Activated naive CD8-positive, alpha-beta T cell treated with anti-CD3 and anti-CD28 coated beads for 36 hours (primary cell): ENCODE results near the gene CYTH3. TPM values are rescaled to one million over a fixed set of nuclear protein-coding genes. Genes with fewer than 3 reads are reported as not detected.
"Not testable (repeated sequence)": the region's sequence is repeated elsewhere in the genome, so short reads cannot be mapped to it uniquely, and the experiment has no call there.

Source experiments
- DNase-seq: peaks from one replicate; pipeline ENCODE4 v3.0.0; 2021
- H3K27ac Mint-ChIP-seq: one replicate; pipeline ENCODE4 v1.8.0; 2022; ENCODE audit warnings: mild to moderate bottlenecking, moderate library complexity, mixed read lengths
- H3K27me3 Mint-ChIP-seq: one replicate; pipeline ENCODE4 v1.8.0; 2022; ENCODE audit warnings: mild to moderate bottlenecking, mixed read lengths
- H3K36me3 Mint-ChIP-seq: one replicate; pipeline ENCODE4 v1.8.0; 2021; ENCODE audit warnings: mild to moderate bottlenecking, mixed read lengths
- H3K4me1 Mint-ChIP-seq: one replicate; pipeline ENCODE4 v1.8.0; 2021; ENCODE audit warnings: mixed read lengths
- H3K4me3 Mint-ChIP-seq: one replicate; pipeline ENCODE4 v1.8.0; 2022; ENCODE audit warnings: mild to moderate bottlenecking, moderate library complexity, mixed read lengths
- H3K9me3 Mint-ChIP-seq: one replicate; pipeline ENCODE4 v1.8.0; 2022; ENCODE audit warnings: mixed read lengths
- total RNA-seq, 2 experiments: library from RNA; stranded (reverse); gene quantifications; one replicate each; pipeline ENCODE4 v1.2.3, GENCODE V29; 2021

The CYTH3 gene, protein sequence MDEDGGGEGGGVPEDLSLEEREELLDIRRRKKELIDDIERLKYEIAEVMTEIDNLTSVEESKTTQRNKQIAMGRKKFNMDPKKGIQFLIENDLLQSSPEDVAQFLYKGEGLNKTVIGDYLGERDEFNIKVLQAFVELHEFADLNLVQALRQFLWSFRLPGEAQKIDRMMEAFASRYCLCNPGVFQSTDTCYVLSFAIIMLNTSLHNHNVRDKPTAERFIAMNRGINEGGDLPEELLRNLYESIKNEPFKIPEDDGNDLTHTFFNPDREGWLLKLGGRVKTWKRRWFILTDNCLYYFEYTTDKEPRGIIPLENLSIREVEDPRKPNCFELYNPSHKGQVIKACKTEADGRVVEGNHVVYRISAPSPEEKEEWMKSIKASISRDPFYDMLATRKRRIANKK
- 1 to 10 TPM; 1.7 to 2.0 TPM for total RNA-seq

DNA sequence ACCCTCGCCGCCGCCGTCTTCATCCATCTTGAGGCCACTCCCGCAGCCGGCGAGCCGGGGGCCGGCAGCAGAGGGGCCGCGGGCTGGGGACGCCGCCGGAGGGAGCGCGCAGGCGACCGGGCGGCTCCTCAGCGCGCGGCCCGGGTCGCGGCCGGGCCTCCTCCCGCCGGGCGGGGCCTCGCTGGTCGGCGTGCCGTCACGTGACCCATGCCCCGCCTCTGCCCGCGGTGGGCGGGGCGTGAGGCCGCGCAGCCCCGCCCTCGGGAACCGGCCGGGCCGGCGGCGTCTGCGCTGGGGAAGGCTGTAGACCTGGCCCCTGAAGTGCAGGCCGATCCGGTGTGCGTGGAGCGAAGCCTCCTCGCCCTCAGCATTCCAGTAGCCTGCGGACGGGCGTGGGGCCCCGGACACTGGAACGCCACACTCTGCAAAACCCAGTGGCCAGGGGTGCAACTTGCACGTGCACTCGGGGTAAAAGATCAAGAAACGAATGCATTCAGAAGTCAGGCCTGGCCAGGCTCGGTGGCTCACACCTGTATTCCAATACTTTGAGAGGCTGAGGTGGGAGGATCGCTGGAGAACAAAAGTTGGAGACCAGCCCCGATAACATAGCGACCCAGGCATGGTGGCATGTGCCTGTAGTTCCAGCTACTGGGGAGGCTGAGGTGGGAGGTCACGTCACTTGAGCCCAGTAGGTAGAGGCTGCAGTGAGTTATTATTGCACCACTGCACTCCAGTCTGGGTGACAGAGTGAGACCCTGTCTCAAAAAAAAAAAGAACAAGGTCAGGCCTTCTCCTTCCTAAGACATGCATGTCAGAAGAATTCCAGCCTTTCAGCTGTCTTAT, at the start of gene CYTH3:
Gene CYTH3 (minus strand): TSS at position 144 of the 843 bp plus-strand sequence. CDS start 117 bp downstream, at position 27.
- peaks cover 15% of the 10 kb centered on the region for H3K4me1 Mint-ChIP-seq
- peaks cover 43% of the 10 kb centered on the region for H3K27me3 Mint-ChIP-seq
- H3K4me3 Mint-ChIP-seq, result peak within 1 kb of the TSS; percentile 87
- DNase-seq, result peak; percentile 88
- no peaks in the 10 kb centered on the region for H3K9me3 Mint-ChIP-seq
- no peak within 1 kb of the TSS for H3K27ac Mint-ChIP-seq
- no peaks in the 10 kb centered on the region for H3K36me3 Mint-ChIP-seq

DNA sequence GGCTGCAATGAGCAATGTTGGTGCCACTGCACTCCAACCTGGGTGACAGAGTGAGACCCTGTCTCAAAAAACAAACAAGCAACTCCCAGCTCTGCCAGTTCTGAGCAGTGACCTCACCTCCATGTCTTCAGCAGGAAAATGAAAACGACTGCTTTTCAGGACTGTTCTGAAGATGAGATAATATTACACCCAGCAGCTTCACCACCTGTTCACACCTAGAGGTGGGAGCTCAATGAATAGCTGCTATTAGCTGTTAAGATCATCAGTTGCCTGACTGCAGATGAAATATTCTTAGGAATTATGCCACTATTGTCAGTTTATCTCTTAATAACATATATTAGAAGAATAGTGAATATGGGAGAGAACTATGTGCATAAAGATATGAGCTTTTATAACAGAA, 48.4 kb upstream of the CYTH3 start:
- H3K36me3 Mint-ChIP-seq, result no peaks in the 10 kb centered on the region
- H3K4me3 Mint-ChIP-seq, result no peak overlapping the region
- H3K27ac Mint-ChIP-seq, result no peak overlapping the region
- DNase-seq, result no peak
- H3K9me3 Mint-ChIP-seq, result no peaks in the 10 kb centered on the region
- no peaks in the 10 kb centered on the region for H3K27me3 Mint-ChIP-seq
- H3K4me1 Mint-ChIP-seq, result peaks cover 12% of the 10 kb centered on the region

DNA sequence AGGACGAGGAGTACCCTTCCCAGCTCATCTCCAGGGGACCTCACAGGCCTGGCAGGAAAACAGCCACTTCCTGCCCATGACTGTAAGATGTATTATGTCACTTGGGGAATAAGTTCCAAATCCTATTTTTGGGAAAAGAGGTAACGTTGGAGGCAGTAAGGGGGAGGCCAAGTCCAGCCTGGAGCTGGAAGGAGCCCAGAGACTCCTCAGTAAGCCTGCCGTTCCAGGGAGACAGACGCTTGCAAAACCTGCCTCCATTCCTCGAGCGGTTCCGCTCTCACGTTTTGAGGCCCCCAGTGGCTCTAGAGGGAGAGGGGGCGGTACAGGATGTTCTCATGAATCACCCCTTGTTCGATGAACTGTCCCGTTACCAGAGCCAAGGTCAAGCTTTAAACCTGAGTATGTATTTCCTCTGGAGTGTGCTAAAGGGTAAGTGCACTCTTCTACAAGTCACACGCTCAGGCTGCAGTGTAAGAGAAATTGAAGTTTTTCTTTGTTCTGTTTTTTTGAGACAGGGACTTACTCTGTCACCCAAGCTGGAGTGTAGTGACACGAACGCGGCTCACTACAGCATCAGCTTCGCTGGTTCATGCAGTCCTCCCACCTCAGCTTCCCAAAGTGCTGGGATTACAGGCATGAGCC, 45.5 kb upstream of the CYTH3 start:
- Mint-ChIP-seq H3K4me1 (peaks cover 9% of the 10 kb centered on the region), H3K36me3 (no peaks in the 10 kb centered on the region), H3K27ac (no peak overlapping the region), H3K4me3 (peak overlapping the region; percentile 25), H3K27me3 (no peaks in the 10 kb centered on the region), H3K9me3 (no peaks in the 10 kb centered on the region)
- DNase-seq, result peak; percentile 26

DNA sequence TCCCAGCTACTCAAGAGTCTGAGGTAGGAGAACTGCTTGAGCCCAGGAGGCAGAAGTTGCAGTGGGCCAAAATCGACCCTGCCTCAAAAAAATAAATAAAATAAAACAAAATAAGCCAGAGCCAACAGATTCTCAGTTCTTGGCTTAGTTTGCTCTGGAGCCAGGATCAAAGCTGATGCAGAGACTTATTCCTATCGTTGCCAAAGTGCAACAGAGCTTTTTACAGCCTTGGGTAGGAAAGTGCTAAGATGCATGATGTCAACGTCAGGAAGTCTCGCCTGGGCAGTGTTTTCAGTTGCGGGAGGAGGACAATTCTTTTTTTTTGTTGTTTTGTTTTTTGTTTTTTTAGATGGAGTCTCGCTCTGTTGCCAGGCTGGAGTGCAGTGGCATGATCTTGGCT, 43.8 kb upstream of the CYTH3 start:
- Mint-ChIP-seq H3K27me3 (no peaks in the 10 kb centered on the region), H3K36me3 (no peaks in the 10 kb centered on the region), H3K4me3 (no peak overlapping the region), H3K27ac (no peak overlapping the region), H3K4me1 (peaks cover 8% of the 10 kb centered on the region), H3K9me3 (no peaks in the 10 kb centered on the region)
- no peak for DNase-seq

DNA sequence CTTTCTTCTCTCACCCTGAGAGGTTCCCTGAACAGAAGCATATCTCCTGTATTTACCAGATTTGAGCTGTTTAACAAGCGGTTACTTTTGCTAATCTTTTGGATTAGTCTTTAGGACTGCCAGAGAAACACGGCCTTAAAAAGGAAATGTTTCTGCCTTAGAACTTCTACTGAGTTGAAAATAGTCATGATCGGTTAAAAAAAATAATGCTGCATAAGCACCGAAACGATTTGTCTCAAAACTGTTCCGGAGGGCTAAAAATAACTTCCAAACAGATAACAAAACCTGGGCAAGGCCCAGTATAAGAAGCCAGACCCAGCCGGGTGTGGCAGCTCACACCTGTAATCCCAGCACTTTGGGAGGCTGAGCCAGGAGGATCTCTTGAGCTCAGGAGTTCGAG, 43.3 kb upstream of the CYTH3 start:
- Mint-ChIP-seq H3K27me3 (no peaks in the 10 kb centered on the region), H3K27ac (no peak overlapping the region), H3K4me3 (no peak overlapping the region), H3K4me1 (peaks cover 8% of the 10 kb centered on the region), H3K9me3 (no peaks in the 10 kb centered on the region), H3K36me3 (no peaks in the 10 kb centered on the region)
- DNase-seq, result no peak

DNA sequence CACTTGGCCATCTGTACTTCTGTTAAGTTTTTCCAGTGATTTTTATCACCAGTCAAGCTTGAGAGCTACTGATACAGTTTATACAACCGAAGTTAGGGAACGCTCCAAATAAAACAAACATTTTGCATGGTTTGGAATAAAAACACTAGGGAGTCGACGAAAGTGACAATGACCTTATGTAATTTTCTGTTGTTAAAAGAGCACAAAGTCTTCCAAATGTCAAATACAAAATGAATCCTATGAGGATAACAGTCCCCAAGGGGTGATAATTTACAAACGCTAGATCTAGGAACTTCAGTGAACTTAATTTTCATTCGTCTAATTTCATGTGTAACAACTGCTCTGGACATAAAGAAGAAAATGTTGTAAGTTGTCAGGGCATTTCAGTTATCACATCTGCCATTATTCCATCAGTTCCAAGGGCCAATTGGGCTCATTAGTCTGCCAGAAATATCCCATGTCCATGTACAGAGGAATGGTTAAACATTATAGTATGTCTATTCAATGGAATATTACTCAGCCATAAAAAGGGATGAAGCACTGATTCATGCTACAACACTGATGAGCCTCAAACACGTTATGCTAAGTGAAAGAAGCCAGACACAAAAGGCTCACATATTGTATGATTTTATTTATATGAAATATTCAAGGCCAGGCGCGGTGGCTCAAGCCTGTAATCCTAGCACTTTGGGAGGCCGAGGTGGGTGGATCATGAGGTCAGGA, 38.0 kb upstream of the CYTH3 start:
- Mint-ChIP-seq H3K27me3 (no peaks in the 10 kb centered on the region), H3K4me1 (no peaks in the 10 kb centered on the region), H3K4me3 (no peak overlapping the region), H3K27ac (no peak overlapping the region), H3K9me3 (no peaks in the 10 kb centered on the region), H3K36me3 (no peaks in the 10 kb centered on the region)
- DNase-seq, result no peak

DNA sequence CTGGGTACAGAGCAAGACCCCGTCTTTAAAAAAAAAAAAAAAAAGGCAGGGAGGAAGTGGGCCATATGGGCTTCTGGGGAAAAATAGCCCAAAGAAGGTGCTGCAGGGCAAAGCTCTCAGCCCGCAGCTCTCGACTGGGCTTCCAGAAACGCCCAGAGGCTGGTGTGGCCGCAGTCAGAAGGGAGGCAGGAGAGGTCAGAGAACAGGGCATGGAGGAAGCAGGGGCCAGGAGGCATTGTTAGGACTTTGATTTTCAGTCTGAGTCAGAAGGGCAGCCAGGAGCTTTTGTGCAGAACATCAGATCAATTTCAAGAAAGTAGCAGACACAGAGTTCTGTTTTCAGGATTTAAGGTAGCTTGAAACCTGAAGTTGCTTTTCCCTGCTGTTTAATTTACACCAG, 35.3 kb upstream of the CYTH3 start:
- Mint-ChIP-seq H3K9me3 (no peaks in the 10 kb centered on the region), H3K4me3 (no peak overlapping the region), H3K4me1 (no peaks in the 10 kb centered on the region), H3K27ac (no peak overlapping the region), H3K27me3 (no peaks in the 10 kb centered on the region), H3K36me3 (no peaks in the 10 kb centered on the region)
- no peak for DNase-seq

DNA sequence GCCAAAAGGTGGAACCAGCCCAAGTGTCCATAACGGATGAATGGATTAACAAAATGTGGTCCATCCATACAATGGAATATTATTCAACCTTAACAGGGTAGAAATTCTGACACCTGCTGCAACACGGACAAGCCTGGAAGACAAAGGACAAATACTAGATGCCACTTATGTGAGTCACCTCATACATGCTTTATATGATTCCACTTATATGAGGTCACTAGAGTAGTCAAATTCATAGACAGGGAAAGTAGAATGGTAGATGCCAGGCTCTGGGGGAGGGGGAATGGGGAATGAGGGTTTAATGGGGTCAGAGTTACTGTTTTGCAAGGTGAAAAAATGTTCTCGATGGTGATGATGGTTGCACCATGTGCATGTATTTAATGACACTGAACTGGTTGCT, 34.0 kb upstream of the CYTH3 start:
- H3K9me3 Mint-ChIP-seq, result no peaks in the 10 kb centered on the region
- H3K27me3 Mint-ChIP-seq, result no peaks in the 10 kb centered on the region
- H3K4me3 Mint-ChIP-seq, result no peak overlapping the region
- DNase-seq, result no peak
- H3K36me3 Mint-ChIP-seq, result no peaks in the 10 kb centered on the region
- H3K4me1 Mint-ChIP-seq, result no peaks in the 10 kb centered on the region
- no peak overlapping the region for H3K27ac Mint-ChIP-seq

DNA sequence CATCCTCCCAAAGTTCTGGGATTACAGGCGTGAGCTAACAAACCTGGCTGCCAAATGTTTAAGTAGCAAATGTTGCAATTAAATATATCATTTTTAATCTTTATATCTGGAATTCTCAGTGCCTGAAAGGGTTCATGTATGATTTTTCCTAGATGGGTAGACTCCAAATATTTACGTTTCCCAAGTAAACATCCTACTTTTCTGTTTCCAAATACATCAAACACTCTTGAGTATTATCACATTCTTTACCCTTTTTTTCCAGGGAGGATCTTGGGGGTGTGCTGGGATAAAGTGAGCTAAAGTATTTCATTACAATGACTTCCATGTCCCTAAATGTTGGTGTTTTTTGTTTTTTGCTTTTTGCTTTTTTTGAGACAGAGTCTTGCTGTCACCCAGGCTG, 32.9 kb upstream of the CYTH3 start:
- Mint-ChIP-seq H3K4me3 (no peak overlapping the region), H3K9me3 (no peaks in the 10 kb centered on the region), H3K36me3 (no peaks in the 10 kb centered on the region), H3K4me1 (no peaks in the 10 kb centered on the region), H3K27me3 (no peaks in the 10 kb centered on the region), H3K27ac (no peak overlapping the region)
- no peak for DNase-seq

DNA sequence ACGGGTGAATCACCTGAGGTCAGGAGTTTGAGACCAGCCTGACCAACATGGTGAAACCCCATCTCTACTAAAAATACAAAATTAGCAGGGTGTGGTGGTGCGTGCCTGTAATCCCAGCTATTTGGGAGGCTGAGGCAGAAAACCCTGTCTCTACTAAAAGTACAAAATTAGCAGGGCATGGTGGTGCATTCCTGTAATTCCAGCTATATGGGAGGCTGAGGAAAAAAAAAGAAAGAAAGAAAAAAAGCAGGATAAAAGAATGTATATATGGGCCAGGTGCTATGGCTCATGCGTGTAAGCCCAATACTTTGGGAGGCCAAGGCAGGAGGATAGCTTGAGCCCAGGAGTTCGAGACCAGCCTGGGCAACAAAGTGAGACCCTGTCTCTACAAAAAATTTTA, 29.0 kb upstream of the CYTH3 start:
- not testable (repeated sequence) for H3K4me1 Mint-ChIP-seq, H3K27ac Mint-ChIP-seq, H3K36me3 Mint-ChIP-seq, H3K9me3 Mint-ChIP-seq, DNase-seq, H3K27me3 Mint-ChIP-seq, H3K4me3 Mint-ChIP-seq

DNA sequence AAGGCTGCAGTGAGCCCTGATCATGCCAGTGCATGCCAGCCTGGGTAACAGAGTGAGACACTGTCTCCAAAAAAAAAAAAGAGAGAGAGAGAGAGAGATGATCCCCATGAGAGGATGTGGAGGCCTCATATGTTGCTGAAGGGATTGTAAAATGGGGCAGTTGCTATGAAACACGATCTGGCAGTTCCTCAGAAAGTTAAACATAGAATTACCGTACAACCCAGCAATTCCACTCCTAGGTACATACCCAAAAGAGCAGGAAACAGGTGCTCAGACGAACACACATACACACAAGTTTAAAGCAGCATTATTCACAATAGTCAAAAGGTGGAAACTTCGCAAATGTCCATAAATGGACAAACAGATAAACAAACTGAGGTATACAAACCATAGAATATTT, 27.4 kb upstream of the CYTH3 start:
- no peak overlapping the region for H3K27ac Mint-ChIP-seq
- no peaks in the 10 kb centered on the region for H3K27me3 Mint-ChIP-seq
- no peak for DNase-seq
- H3K4me1 Mint-ChIP-seq, result no peaks in the 10 kb centered on the region
- no peaks in the 10 kb centered on the region for H3K36me3 Mint-ChIP-seq
- H3K9me3 Mint-ChIP-seq, result no peaks in the 10 kb centered on the region
- no peak overlapping the region for H3K4me3 Mint-ChIP-seq

DNA sequence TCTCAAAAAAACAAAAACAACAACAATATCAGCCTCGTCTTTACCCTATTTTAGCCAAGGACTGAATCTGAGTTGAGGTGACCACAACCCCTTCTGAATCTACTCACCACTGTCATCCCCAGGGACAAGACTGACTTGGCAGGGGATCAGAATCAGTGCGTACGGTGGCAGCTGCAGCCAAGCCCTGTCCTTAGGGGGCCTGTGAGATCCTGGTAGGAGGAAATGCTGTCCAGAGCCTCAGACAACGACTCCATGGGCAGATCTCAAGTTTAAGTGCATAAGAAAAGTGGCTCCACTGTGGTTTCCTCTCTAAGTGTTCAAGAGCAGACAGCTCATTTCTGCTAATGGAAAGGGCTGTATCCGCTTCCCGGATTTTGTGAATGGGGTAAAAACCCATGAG, 22.4 kb upstream of the CYTH3 start:
- Mint-ChIP-seq H3K27me3 (no peaks in the 10 kb centered on the region), H3K27ac (no peak overlapping the region), H3K4me1 (peaks cover 6% of the 10 kb centered on the region), H3K9me3 (no peaks in the 10 kb centered on the region), H3K36me3 (no peaks in the 10 kb centered on the region), H3K4me3 (no peak overlapping the region)
- DNase-seq, result no peak

DNA sequence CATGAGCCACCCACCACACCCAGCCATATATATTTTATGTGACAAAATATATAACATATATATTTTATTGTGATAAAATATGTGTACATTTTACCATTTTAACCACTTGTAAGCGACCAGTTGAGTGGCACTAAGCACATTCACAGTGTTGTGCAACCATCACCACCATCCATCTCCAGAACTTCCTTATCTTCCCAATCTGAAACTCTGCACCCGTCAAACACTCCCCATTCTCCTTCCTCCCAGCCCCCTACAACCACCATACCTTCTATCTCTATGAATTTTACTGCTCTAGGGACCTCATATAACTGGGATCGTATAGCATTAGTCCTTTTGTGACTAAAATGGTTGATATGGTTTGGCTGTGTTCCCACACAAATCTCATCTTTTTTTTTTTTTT, 20.8 kb upstream of the CYTH3 start:
- H3K27ac Mint-ChIP-seq, result no peak overlapping the region
- H3K9me3 Mint-ChIP-seq, result no peaks in the 10 kb centered on the region
- no peaks in the 10 kb centered on the region for H3K27me3 Mint-ChIP-seq
- peaks cover 2% of the 10 kb centered on the region for H3K36me3 Mint-ChIP-seq
- H3K4me3 Mint-ChIP-seq, result no peak overlapping the region
- peaks cover 6% of the 10 kb centered on the region for H3K4me1 Mint-ChIP-seq
- DNase-seq, result no peak

DNA sequence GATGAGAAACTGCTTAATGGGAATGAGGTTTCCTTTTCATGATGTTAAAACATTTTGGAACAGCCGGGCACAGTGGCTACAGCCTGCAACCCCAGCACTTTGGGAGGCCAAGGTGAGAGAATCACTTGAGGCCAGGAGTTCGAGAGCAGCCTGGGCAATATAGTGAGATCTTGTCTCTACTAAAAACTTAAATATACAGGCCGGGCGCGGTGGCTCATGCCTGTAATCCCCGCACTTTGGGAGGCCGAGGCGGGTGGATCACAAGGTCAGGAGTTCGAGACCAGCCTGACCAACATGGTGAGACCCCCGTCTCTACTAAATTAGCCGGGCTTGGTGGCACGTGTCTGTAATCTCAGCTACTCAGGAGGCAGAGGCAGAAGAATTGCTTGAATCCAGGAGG, 19.5 kb upstream of the CYTH3 start:
- H3K9me3 Mint-ChIP-seq, H3K4me1 Mint-ChIP-seq, H3K27ac Mint-ChIP-seq, DNase-seq, H3K27me3 Mint-ChIP-seq, H3K36me3 Mint-ChIP-seq, H3K4me3 Mint-ChIP-seq: not testable (repeated sequence)

DNA sequence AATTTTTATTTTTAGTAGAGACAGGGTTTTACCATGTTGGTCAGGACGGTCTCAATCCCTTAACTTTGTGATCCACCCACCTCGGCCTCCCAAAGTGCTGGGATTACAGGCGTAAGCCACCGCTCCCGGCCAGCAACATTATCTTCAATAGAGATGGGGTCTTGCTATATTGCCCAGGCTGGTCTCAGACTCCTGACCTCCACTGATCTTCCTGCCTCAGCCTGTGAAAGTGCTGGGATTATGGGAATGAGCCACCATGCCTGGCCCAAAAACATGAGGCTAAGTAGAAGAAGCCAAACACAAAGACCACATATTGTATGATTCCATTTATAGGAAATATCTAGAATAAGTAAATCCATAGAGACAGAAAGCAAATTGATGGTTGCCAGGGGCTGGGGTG, 19.1 kb upstream of the CYTH3 start:
- no peak overlapping the region for H3K27ac Mint-ChIP-seq
- DNase-seq, result no peak
- no peak overlapping the region for H3K4me3 Mint-ChIP-seq
- no peaks in the 10 kb centered on the region for H3K9me3 Mint-ChIP-seq
- H3K27me3 Mint-ChIP-seq, result no peaks in the 10 kb centered on the region
- peaks cover 6% of the 10 kb centered on the region for H3K4me1 Mint-ChIP-seq
- peaks cover 3% of the 10 kb centered on the region for H3K36me3 Mint-ChIP-seq
